PC-9 (cell line): Measurements from ENCODE around the gene ATP6V1A.

ENCODE experiments used
- CTCF ChIP-seq: fragments of 200-600 bp; sonication (generic); conservative IDR thresholded peaks from 2 replicates; pipeline ENCODE4 v1.6.1; 2017; ENCODE audit warnings: mixed run types, antibody characterized with exemption, mild to moderate bottlenecking, moderate library complexity
- EZH2 ChIP-seq: fragments of 200-600 bp; sonication (generic); IDR thresholded peaks from 2 replicates; pipeline ENCODE4 v1.8.0; 2017; ENCODE audit warnings: antibody characterized with exemption, low read depth

- TF ChIP-seq CTCF (no peak), EZH2 (no peak)
These were observed 73.0 kb downstream of the ATP6V1A start for GRCh38 chr3:113819866-113820265.
